ENCODE results near the gene MAP3K3.

The MAP3K3 gene

DNA sequence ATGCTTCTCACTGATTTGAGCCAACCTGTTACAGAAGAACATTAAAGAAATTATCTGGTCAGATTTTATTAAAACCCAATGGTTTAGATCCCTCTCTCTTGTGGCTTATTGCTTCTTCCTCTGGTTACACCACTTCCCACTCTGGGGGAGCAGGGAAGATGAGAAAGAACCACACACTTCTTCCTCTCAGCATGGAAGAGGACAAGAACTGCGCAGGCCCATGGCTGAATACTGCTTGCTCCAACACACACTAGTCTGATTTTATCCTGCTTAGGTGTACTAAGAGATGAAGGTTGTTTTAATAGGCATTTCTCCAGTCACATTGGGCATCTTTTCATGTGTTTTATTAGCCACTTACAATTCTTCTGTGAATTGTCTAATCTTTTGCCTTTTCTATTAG, 27.6 kb downstream of the MAP3K3 start:
- H3K4me3 ChIP-seq (ENCODE audit: low read depth, low read length), result no peak overlapping the region
- TF ChIP-seq, protein P1, sequence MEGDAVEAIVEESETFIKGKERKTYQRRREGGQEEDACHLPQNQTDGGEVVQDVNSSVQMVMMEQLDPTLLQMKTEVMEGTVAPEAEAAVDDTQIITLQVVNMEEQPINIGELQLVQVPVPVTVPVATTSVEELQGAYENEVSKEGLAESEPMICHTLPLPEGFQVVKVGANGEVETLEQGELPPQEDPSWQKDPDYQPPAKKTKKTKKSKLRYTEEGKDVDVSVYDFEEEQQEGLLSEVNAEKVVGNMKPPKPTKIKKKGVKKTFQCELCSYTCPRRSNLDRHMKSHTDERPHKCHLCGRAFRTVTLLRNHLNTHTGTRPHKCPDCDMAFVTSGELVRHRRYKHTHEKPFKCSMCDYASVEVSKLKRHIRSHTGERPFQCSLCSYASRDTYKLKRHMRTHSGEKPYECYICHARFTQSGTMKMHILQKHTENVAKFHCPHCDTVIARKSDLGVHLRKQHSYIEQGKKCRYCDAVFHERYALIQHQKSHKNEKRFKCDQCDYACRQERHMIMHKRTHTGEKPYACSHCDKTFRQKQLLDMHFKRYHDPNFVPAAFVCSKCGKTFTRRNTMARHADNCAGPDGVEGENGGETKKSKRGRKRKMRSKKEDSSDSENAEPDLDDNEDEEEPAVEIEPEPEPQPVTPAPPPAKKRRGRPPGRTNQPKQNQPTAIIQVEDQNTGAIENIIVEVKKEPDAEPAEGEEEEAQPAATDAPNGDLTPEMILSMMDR (IDR thresholded peaks at IDR 0.05; ENCODE audit: low read depth, low read length), result no peak

DNA sequence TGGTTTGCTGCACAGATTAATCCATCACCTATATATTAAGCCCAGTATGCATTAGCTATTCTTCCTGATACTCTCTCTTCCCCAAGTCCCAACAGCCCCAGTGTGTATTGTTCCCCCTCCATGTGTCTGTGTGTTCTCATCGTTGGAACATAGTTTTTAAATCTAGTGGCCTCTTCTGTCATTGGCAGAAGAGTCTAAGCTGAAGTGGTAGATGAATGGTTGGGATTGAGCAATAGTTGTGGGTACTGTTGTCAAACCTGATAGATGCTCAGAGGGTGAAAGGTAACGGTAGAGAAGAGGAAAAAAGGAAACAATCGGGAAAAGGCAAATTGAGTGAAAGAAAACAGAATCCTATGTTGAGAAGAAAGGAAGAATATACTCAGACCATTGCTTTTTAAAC, 29.9 kb downstream of the MAP3K3 start:
- TF ChIP-seq, protein P1 (IDR thresholded peaks at IDR 0.05; ENCODE audit: low read depth, low read length), result no peak
- H3K4me3 ChIP-seq (ENCODE audit: low read depth, low read length), result no peak overlapping the region

- TF ChIP-seq, protein P1 (IDR thresholded peaks at IDR 0.05; ENCODE audit: low read depth, low read length), result no peak
- no peak overlapping the region for H3K4me3 ChIP-seq (ENCODE audit: low read depth, low read length)
Measured at GRCh38 chr17:63653050-63653449, 30.8 kb downstream of the MAP3K3 start.

- TF ChIP-seq, protein P1 (IDR thresholded peaks at IDR 0.05; ENCODE audit: low read depth, low read length), result no peak
- no peak overlapping the region for H3K4me3 ChIP-seq (ENCODE audit: low read depth, low read length)
Measured at GRCh38 chr17:63657786-63658185, 35.6 kb downstream of the MAP3K3 start.

DNA sequence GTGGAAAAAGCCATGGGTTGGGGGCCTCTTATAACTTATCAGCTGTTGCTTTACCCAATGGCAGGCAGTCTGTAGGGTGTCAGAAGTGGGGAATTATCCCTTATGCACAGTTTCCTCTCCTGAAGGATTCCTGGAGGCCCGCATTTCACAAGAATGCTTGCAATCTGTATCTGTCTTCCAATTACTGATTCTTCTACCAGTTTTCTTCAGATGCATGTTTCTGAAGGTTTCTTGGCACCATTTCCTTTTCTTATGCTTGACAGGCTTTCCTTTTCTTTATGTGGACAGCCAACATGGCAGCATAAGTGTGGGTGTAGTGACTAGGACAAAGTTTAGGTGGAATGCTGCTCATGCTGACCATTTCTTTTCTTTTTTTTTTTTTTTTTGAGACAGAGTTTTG, 36.1 kb downstream of the MAP3K3 start:
- TF ChIP-seq, protein P1 (IDR thresholded peaks at IDR 0.05; ENCODE audit: low read depth, low read length), result no peak
- H3K4me3 ChIP-seq (ENCODE audit: low read depth, low read length), result no peak overlapping the region

- TF ChIP-seq, protein P1 (IDR thresholded peaks at IDR 0.05; ENCODE audit: low read depth, low read length), result no peak
- no peak overlapping the region for H3K4me3 ChIP-seq (ENCODE audit: low read depth, low read length)
Measured at GRCh38 chr17:63659850-63660249, 37.6 kb downstream of the MAP3K3 start.

DNA sequence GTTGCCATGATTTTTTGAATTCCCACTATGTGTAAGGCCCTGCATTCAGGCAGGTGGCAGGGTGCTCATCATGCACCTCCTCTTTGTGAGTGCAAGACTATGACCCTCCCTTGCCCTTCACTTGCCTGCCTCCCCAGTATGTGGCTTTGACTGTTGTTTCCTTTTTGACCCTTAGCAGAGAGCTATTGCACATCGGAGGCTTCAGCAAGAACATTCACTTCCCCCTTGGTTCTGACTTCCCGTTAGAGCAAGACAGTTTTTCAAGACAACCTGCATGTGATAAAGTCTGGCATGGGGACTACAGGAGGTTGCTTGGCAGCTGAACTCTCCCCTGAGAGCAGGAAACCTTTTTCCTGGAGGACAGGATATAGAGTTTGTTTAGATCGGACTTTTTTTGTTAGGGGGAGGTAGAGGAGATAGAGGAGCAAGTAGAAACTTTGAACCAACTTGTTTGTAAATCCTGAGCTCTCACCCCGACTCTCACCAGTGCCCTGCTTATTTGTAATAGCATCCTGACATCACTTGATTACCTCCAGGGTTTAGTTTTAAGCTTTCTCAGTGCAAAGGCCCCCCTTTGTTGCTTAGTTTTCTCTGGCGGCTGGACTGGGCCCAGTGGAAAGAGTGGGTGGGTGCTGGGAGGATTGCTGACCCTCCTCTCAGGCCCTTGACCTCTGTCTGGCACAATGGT, 43.5 kb downstream of the MAP3K3 start:
- TF ChIP-seq, protein P1 (IDR thresholded peaks at IDR 0.05; ENCODE audit: low read depth, low read length), result no peak
- H3K4me3 ChIP-seq (ENCODE audit: low read depth, low read length), result no peak overlapping the region

All from WI38 (cell line).